Fibroblast of gingiva (primary cell): ENCODE data around the gene ERBB2.
"Not testable (repeated sequence)": the region's sequence is repeated elsewhere in the genome, so short reads cannot be mapped to it uniquely, and the experiment has no call there.

ENCODE experiments used
- DNase-seq: peaks from one replicate; pipeline ENCODE4 v3.0.0-alpha.2; 2011; ENCODE audit warnings: low read depth

ERBB2 gene

DNA sequence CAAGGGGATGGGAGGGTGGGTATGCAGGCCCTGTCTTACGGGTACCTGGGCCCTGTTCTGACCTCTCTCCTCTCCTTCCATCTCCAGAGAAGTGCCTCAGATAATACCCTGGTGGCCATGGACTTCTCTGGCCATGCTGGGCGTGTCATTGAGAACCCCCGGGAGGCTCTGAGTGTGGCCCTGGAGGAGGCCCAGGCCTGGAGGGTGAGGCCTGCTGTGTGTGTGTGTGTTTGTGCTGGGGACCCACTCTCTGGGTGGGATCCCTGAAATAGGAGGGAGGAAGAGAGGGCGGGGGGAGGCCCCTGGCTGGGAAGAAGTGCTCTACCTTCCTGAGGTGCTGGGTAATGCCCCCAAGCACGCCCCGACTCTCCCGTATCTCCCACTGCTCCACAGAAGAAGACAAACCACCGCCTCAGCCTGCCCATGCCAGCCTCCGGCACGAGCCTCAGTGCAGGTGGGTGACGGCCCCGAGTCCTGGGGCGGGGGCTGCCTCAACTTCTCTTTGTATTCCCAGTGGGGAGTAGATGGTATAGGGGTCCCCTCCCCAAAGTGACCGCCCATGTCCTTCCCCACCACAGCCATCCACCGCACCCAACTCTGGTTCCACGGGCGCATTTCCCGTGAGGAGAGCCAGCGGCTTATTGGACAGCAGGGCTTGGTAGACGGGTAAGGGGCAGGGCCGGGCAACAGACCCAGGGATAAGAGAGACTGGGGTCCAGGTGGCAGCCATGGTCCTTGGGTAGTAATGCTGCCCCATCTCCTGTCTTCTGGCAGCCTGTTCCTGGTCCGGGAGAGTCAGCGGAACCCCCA is 45.7 kb downstream of the ERBB2 start:
- DNase-seq: no peak

DNA sequence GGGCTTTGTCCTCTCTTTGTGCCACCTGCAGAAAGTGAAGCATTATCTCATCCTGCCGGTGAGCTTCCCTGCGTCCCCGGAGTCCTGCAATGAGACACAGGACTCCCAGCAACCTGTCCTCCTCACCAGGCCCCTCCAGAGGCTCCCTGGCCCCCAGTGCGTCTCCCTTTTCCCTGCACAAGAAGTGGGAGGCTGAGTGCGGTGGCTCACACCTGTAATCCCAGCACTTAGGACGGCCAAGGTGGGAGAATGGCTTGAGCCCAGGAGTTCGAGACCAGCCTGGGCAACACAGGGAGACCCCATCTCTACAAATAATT is 46.2 kb downstream of the ERBB2 start:
- DNase-seq: no peak

DNA sequence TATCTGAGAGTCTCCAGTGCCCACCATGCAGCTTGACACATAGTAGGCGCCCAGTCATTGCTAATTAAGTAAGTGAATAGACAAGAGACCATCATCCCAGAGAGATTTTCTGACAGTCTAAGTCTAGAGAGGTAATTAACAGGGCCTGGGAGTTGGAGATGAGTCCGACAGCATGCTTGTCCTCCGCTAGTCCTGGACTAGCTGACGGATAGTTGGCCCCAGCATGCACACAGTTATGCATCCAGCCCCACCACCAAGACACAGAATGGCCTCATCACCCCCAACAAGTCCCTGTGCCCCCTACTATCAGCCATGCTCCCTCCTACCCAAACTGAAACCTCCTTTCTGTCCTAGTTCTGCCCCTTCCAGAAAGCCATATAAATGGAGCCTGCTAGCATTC is 47.9 kb downstream of the ERBB2 start:
- no peak for DNase-seq

DNA sequence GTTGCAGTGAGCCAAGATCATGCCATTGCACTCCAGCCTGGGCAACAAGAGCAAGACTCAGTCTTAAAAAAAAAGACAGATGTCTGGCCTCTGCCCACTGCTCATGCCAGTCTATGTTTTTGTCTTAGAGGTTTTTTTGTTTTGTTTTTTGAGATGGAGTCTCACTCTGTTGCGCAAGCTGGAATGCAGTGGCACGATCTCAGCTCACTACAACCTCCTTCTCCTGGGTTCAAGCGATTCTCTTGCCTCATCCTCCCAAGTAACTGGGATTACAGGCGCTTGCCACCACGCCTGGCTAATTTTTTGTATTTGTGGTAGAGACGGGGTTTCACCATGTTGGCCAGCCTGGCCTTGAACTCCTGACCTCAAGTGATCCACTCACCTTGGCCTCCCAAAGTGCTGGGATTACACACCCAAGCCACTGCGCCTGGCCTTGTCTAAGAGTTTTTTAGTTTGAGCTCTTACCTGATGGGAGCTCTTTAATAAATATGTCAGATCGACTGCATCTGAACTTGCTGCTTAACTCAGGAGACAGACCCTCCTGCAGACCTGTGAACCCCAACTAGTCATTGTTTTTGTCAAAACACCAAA is 48.7 kb downstream of the ERBB2 start:
- not testable (repeated sequence) for DNase-seq

DNA sequence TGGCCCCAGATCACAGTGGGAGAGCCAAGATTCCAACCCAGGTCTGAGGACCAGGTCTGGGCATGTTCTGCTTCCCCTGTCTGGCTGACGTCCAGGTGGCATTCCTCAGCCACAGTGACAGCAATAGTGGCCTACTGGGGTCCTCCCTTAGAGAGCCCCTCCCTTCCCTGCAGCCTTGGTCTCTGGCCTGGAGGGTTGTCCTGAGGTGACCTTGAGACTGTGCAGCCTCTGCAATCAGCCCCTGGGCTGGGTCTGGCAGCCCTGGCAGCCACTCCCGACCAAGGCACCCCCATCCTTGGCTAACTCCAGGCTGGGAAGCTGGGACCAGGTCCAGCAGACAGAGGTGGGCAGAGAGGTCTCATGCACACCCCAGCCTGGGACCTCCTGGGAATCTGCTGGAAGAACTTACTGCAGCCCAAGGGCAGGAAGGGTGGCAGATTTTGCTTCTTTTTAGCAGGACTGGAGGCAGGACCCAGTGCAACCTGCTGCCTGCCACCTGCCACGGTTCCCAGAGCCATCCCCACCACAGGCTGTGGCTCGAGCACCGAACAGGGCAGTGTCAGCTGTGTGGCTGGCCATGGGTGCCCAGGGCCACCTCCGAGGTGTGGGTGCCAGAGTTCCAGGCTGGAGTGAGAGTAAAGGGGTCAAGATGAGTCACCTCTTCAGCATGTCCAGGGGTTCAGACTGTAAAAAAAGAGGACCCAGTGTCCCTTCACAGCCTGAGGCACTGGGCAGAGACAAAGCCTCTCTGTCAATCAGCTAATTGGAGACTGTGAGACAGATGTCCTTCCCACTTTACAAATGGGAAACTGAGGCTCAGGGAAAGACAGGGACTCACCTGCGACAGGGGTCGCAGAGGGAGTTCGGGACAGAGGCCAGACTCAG is 50.5 kb downstream of the ERBB2 start:
- no peak for DNase-seq

DNA sequence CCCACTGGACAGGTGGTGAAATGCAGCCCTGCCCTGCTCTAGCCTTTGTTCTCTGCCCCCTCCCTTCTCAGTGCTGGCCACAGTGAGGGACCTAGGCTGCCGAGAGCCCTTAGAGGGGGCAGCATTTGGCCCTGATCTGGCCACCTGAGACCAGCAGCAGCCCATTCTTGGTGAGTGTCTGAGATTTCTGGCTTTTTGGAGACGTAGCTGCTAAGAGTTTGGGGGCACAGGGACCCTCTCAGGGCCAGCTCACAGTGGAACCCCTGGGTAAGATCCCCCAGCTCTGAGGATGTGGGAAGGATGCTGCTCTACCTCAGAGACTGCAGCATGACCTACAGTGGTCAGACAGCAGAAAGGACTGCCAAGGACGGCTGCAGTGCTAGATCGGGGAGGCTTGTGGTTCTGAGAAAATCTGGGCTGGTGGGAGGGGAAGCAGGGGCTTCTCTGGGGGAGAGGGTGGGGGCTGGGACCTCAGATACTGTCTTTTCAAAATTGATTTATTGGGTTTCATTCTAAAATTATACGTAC is 51.2 kb downstream of the ERBB2 start:
- no peak for DNase-seq

DNA sequence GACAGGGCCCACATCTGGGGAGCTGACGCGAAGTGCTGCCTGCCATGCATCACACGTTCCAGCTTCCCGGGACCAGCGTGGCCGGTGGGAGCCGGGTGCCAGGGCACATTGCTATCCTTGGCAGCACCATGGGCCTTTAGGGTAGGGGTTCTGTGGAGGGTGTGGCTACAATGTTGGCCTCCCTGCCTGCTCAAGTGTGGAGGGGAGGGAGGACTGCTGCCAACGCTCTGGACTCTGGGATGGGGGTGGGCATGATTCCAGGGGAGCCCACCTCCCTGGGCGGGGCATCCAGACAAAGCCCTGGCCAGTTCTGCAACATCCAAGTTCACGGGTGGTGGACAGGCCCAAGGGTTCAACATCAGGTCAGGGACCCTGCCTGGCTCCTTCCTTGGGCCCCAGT is 51.8 kb downstream of the ERBB2 start:
- DNase-seq: no peak

DNA sequence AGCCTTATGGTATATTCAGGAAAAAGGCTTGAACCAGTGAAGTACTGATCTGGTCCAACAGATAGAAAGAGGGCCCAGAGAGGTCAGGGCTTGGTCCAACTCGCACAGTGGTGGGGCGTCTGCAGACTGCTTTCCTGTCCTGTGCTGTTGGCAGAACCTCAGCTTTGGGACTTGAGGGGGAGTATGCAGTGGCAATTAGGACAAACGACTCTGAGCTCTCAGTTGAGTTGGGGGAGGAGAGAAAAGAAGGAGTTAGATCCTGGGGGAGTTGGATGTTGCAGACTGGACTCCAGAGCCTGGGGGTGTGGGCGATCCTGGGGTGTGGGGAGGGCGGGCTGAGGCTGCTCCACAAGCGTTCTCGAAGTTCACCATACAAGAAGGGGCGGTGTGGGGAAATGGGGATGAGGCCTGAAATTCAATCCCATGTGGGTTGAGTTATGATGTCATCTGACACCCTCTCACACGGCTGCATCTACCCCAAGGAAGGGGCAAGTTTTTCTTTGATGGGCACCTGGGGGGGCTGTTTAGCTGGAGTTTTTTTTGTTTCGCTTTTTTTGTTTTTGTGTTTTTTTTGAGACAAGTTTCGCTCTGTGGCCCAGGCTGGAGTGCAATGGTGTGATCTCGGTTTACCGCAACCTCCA is 52.5 kb downstream of the ERBB2 start:
- no peak for DNase-seq

DNA sequence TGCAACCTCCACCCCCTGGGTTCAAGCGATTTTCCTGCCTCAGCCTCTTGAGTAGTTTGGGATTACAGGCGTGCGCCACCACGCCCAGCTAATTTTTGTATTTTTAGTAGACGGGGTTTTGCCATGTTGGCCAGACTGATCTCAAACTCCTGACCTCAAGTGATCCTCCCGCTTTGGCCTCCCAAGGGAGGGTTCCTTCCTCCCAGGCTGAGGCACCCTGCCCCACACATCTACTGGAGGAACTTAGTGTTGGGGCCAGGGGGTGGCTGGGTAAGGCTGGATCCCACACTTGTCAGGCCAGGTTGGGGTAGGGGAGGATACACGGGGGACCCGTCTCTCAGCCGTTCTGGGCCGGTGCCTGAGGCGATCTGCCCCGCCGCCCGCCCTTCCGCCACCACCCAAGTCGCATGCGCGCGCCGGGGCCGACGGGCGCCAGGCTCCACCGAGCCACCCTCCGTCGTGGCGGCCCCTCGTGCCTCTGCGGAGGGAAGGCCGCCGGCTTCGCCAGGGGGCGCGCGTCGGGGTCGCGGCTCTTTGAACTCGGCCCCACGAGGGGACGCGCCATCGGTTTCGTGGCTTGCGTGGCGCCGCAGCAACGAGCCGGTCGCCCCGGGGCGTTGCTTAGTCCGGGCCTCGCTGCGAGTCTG is 53.8 kb downstream of the ERBB2 start:
- DNase-seq: no peak

DNA sequence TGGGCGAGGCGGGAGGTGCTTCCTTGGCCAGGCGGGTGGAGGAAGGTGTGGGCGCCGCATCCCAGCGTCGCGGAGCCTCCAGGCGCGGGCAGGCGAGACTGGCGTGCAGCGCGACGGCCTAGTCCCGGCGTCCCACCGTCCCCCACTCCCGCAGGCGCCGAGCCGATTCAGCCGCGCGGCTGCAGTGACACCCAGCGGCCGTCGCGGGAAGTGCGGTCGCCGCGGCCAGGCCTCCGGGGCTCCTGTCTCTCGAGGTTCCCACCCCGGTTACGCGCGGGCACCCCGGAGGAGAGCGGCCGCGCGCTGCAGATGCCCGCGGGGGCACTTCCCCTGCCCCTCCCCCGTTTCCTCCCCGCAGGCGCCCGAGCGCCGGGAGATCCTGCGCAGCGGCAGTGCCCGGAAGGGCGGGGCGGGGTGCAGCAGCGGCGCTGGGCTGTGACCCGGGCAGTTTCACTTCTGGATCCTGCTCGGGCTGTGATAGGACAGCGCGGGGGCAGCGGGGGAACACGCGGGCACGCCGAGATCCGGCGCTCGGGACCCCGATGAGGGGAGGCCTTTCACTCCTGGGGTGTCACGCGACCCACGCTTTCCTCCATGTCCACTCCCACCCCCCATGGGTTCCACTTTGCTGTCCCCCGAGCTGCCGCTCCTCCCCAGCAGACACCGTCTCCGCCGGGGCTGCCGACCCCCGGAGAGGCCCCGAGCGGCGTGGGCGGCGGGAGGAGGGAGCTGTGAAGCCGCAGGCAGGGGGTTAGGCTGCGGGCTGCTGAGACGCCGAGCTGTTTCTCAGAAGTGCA is 54.5 kb downstream of the ERBB2 start:
- DNase-seq: peak; percentile 94

DNA sequence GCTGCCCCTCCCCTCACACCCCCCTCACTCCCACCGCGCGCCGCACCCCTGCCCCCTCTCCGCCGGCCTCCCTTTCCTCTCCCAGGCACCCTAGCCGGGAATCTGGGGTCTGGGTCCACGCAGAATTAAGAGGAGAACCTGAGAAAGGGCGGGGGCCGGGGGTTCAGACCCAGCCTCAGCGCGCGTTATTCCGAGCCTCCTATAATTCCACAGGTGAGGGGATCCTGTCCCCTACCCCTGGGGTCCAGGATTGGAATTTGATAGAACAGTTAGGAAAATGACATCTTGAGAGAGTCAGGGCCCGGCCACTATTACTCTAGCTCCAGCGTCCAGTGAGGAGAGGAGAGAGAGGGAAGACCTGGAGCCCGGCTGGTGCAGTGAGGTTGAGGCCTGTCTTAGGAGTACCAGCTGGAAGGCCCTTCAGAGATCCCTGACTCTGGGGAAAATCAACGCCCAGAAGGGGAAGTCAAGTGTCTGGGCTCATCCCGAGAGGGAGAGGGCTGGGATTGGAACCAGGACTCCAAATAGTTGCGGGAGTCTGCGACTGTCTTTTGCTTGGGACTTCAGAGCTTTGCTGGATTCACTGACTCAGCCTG is 55.2 kb downstream of the ERBB2 start:
- DNase-seq: no peak

DNA sequence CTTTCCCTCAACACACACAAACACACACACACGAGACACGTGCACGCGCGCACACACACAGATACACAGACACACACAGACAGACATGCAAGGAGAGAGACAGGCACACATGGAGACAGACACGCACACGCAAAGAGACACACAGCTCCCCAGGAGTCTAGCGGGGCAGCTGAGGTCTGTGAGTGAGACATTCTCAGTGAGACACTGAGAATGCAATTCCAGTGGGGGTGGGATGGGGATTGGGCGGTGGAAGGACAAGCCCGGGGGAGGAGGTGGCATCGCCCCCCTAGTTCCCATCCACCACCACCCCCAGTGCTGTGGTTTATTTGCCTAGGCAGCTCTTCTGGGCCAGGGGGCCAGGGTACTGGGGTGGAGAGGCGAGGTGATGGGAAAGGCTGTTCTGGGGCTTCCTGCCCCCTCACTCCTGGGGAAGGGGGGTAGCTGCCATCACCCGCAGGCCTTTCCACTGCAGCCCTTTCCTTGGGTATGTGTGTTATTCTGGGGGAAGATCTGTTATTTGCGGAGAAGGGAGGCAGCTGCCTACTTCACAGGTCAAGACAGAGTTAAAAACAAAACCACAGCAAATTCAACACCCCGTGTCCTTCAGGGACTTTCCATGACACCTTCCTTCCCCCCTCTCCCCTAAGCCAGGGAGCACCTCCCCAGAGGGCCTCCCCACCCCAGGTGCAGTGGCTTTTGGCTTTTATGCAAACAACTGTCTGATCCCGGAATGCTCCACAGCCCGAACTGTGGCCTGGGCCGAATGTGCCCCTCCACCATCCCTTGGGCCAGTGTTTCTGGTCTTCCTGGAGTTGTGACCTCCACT is 55.9 kb downstream of the ERBB2 start:
- DNase-seq: no peak

DNA sequence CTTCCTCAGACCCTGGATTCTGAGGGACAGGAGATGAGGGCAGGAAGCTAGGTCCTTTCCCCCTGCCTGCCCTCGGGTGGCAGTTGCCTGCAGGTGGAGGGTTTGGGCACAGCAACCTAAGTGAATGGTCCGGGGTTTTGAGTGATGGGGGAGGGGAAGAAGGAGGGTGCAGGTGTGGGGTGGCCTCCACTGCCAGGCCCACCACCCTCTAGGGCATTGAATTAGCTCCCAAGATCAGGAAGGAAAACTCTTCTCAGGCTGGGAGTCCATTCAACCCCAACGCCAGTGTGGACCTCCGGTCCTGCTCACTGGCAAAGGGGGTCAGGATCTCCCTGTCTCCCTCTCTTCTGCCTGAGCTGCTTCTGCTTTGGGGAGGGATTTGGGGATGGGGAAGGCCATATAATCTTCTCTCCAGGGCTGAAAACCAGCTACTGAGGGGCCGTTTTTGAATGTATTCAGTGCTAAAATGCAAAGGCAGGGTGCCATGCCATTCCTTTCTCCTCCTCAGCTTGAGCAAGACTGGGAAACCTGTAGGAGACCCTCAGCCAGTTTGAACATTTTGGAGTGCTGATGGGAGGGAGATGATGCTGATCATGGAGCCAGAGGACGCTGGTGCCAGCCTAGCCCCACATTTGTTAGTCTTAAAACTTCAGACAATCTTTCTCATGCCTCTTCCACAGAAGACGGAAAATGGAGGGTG is 56.7 kb downstream of the ERBB2 start:
- no peak for DNase-seq

DNA sequence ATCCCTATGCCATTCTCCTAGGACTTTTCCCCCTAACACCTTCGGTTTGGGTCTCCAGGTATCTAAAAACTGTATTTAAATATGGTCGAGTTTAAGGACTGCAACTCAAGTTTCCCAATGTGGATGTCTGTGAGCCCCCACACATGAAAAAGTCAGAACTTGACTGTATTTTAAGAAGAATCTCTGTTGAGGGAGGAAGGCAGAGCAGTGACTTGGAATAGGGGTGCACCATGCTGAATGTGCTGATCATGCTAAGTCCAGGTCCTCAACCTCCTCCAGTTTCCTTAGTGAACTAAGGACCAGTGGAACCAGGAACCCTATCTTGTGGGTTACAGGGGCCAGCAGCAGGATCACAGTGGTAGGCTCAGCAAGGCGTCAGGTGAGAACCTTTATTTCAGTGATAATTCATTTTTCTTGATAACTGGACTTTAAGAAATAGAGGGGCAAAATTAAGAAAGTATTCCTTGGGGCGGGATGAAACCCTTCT is 57.4 kb downstream of the ERBB2 start:
- DNase-seq: no peak

DNA sequence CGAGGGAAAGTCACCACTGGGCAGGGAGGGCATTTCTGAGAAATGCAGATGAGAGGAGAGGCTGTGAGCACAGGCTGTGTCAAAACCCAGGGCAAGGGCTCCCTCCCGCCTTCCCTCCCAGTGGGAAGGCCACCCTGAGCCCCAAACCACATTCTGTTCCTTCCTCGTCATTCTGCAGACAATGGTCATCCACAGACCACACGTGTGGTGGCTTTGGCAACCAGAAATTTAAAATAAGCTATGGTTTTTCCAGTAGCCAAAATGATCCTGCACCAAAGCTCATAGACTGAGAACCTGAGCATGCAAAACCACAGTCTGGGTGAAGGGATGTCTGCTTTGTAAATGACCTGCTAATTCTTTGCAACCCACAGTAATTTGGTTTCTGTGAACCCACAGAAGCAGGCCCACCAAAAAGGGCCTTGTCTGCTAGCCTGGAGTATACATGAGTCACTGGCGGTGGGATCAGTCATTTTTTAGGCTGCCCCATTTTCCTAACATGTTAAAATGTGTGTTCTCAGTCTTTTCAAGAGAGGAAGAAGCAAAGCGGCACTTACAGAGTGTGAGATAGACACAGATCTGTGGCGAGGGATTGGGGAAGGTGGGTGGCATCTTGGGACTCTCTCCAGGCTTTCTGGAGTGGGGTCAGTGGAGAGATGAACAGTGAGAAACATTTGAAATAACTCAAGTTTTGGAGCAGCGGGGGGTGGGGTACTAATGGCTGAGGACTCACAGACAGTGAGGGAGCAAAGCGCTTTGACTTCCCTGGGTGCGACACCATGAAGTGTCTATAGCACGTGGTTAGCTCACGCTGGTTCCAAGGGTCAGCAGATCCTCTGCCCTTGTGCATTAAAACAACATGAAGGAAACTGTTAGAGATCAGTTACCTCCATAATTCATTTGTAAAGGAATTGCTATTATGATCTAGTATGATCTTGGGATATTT is 58.3 kb downstream of the ERBB2 start:
- no peak for DNase-seq

DNA sequence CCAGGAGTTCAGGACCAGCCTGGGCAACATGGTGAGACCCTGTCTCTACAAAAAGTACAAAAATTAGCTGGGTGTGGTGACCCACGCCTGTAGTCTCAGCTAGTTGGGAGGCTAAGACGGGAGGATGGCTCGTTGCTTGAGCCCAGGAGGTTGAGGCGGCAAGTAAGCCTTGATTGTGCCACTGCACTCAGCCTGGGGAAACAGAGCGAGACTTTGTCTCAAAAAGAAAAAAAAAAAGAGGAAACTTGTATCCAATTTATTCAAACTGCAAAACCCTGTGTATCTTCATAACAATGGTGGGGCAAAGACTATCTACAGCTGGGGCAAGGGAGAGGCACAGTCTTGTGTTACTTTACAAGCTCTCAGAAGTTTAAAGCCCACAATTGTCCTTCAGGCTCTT is 59.3 kb downstream of the ERBB2 start:
- DNase-seq: no peak

DNA sequence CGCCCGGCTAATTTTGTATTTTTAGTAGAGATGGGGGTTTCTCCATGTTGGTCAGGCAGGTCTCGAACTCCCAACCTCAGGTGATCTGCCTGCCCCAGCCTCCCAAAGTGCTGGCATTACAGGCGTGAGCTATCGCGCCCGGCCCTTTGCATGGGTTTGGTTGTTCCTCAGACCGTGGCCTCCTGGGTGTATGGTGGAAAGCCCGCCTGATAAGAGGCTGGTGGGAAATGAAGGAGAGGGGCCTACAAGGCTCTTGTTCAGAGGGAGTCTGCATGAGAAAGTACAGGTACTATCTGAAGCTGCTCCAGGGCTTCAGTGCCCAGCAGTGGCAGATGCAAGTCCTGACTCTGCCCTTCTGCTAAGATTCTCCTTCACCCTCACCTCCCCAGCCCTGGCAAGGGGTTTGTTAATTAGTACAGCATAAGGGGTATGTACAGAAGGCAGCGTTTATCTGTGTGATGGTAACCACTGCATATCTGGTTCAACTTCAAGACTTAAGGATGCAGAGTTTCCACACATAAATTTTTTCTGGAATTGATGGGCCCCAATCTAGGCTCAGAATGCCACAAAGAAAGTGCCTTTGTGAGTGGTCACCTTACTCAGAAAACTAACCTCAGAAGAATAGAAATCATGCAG is 62.1 kb downstream of the ERBB2 start:
- DNase-seq: no peak
